HG02610 (cell line): ENCODE measurements around the gene VNN1.

Experiments used
- ATAC-seq: cut with Tn5 transposase; IDR thresholded peaks from one replicate; pipeline ENCODE4 v1.9.1; 2021; ENCODE audit warnings: mild to moderate bottlenecking, moderate library complexity; ENCODE audit not compliant: unreplicated experiment

Gene VNN1

GRCh38 chr6:132713352-132714134 is at the start of gene VNN1:
VNN1 (minus strand) TSS chr6:132714055; CDS start chr6:132714035, 20 bp downstream.
- no peak for ATAC-seq

GRCh38 chr6:132763269-132763668 is 49.4 kb upstream of the VNN1 start:
- peak; percentile 97 for ATAC-seq

DNA sequence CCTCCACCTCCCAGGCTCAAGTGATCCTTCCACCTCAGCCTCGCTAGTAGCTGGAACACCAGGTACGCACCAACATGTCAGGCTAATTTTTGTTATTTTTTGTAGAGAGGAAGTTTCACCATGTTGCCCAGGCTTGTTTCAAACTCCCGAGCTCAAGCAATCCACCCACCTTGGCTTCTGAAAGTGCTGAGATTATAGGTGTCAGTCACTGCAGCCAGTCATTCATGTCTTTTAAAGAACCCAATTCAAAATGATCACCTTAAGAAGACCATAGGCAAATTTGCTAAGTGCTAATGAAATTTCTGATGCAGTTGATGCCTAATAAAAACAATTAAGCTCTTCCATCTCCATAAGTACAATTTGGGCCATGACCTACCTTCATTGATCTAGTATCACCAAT is 46.4 kb upstream of the VNN1 start:
- peak; percentile 30 for ATAC-seq

DNA sequence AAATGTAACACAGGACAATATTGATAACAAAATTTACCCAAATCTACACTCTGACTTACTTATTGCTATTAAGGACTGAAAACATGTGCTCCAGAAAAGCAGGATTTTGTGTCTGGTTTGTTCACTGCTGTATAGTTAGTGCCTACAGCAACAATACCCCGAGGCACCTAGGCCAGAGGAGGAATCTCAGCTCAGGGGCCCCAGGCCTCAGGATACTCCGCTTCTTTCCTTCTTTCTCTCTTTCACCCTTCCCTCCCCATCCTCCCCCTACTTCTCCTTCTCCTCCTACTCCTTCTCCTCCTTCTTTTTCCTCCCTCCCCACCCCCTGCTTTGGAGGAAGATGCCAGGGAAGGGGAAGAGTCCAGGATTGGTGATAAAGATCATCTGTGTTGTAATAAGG is 44.8 kb upstream of the VNN1 start:
- ATAC-seq = no peak

- ATAC-seq = no peak
These were observed 38.4 kb upstream of the VNN1 start for GRCh38 chr6:132752255-132752654.

- no peak for ATAC-seq
These were observed 38.0 kb upstream of the VNN1 start for GRCh38 chr6:132751828-132752227.

- ATAC-seq = peak; percentile 32
These were observed 37.5 kb upstream of the VNN1 start for GRCh38 chr6:132751306-132751705.

DNA sequence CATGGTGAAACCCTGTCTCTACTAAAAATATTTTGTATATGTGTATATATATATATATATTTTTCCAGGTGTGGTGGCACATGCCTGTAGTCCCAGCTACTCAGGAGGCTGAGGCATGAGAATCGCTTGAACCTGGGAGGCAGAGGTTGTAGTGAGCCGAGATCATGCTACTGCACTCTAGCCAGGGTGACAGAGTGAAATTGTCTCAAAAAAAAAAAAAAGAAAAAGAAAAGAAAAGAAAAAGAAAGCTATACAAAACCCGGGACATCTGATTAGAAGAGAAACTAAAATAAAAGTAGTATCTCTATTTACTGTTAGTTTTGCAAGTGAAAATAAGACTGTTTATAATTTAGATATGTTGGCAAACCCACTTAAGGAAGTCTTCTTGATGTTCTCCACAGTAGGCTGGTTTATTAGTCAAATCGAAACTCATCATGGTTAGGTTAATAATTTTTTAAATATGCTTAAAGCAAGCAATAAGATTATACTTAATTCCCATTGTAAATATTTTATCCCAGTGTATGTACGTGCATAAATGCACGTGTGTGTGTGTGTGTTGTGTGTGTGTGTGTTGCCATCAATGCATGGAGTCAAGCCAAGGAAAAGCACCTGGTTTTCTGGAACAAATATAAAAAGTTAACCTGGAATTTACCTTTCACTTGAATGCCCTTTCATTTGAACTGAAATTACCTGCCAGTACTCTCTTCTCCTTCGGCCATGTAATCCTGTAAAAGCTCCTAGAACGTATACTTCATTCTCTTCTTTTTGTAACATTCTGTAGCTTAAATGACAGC is 36.8 kb upstream of the VNN1 start:
- peak; percentile 88 for ATAC-seq

- no peak for ATAC-seq
These were observed 35.3 kb upstream of the VNN1 start for GRCh38 chr6:132749111-132749510.

DNA sequence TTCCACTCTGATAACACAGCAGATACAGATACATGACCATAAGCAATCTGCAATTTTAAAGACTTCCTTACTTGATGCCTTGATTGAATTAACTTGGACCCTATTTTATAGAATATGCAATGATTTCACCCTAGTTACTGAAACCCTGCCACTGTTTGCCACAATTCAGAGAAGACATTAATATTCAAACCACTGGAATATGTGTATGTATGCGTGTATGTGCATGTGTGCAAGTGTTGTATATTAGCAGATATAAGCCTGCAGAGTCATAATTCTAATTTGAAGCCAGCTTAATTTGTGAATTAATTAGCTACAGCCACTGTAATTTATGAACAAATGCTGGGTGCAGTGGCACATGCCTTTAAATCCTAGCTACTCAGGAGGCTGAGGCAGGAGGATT is 34.6 kb upstream of the VNN1 start:
- ATAC-seq = no peak

DNA sequence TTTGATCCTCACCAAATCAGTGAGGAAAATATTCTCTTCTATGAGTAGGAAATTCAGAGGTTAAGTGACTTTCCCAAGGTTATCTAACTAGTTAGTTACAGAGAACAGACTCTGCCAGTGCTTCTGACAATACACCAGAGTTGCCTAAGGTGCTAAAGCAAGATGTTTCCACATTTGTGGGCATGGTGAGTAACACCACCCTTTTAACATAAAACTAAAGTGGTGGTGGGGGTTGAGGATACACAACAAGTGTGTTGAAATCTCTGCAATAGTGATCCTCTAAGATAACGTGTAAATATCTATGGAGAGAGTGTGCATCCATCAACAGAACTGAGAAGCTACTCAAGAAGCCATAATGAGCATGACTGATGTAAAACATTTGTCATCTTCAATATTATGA is 32.2 kb upstream of the VNN1 start:
- no peak for ATAC-seq

GRCh38 chr6:132742495-132742894 is 28.6 kb upstream of the VNN1 start:
- no peak for ATAC-seq

GRCh38 chr6:132741281-132741680 is 27.4 kb upstream of the VNN1 start:
- ATAC-seq = no peak

GRCh38 chr6:132736239-132736638 is 22.4 kb upstream of the VNN1 start:
- no peak for ATAC-seq

GRCh38 chr6:132734694-132735236 is 20.9 kb upstream of the VNN1 start:
- ATAC-seq = no peak

DNA sequence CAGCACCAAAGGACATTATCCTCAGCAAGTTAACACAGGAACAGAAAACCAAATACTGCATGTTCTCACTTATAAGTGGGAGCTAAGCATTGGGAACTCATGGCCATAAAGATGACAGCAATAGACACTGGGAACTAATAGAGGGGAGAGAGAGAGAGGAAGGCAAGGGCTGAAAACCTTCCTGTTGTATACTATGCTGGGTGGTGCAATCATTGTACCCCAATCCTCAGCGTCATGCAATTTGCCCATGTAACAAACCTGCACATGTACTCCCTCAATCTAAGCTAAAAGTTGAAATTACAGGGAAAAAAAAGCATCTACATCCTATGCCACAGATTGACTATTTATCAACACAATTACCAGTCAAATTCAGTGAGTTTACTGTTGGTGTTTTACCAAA is 20.0 kb upstream of the VNN1 start:
- no peak for ATAC-seq

DNA sequence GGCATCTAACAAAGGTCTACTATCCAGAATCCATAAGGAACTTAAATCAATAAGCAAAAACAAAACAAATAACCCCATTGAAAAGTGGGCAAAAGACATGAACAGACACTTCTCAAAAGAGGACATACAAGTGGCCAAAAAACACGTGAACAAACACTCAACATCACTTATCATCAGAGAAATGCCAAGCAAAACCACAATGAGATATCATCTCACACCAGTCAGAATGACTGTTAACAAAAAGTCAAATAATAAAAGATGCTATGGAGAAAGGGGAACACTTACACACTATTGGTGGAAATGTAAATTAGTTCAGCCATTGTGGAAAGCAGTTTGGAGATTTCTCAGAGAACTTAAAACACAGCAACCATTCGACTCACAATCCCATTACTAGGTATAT is 19.4 kb upstream of the VNN1 start:
- ATAC-seq = no peak

GRCh38 chr6:132731086-132731485 is 17.2 kb upstream of the VNN1 start:
- ATAC-seq = no peak

DNA sequence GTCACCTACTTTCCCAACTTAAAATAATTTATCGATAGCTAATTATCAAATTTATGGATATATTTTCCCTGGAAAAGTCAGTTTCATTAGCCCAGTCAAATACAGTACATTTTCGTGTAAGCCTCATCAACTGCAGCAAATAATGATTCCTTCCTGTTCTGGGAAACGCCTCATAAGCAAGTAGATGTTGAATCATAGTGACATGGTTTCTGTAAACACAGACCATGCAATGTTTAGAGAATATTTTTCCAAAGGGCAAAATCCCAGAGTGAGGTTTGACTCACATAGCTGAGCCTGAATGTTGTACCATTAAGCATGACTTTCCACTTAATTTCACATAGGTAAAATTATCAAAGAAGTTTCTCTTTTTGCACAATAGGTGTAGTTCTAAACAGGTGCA is 16.7 kb upstream of the VNN1 start:
- ATAC-seq = no peak

DNA sequence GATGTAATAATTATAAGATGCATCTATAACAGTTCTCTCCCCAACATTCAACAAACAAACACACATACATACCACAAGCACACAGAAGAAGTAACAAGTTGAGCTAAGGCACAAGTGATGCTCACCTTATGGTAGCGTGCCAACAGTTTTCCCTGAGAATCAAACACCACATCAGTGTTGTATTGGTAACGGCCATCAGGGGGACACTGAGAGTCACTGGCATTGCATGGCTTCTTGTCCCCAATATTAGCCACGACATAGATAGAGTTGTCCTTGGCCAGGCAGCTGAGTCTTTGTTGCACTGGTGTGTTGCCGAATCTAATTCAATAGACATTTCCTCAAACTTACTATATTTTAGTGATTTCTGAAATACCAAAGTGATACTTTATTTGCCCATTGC is 14.8 kb upstream of the VNN1 start:
- no peak for ATAC-seq

DNA sequence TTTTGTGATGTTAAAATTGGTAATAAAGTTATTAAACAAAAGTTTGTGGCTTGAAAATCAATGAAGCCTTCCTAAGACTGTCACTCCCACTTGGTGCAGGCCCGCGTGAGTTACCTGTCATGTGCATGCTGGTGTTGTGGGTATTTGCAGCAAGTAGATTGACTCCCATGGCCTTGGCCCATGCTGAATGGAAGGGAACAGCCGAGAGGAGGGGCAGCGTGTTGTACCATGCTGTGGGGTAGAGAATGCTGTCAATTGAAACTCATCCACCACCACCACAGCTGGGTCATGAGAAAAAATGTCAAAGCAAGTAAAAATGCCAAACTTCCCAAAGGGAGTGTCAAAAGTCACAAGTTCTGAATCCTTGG is 12.7 kb upstream of the VNN1 start:
- ATAC-seq = no peak

DNA sequence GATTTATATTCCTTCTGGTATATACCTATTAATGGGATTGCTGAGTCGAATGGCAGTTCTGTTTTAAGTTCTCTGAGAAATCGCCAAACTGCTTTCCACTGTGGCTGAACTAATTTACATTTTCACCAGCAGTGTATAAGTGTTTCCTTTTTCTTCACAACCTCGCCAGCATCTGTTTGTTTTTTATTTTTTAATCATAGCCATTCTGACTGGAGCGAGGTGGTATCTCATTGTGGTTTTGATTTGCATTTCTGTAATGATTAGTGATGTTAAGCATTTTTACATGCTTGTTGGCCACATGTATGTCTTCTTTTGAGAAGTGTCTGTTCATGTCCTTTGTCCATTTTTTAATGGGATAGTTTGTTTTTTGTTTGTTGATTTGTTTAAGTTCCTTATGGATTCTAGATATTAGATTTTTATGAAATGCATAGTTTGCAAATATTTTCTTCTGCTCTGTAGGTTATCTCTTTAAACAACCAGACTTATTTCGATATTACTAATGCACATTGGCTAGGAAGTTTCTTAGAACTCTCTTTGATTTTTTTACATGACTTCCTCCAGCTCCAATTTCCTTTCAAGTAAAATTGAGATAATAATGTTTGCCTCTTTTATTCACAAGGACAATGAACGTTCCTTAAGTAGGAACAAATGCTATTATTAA is 12.2 kb upstream of the VNN1 start:
- ATAC-seq = no peak
